Neural crest cell (in vitro differentiated cells): Measurements from ENCODE around the gene ZRANB2. TPM values are rescaled to one million over a fixed set of nuclear protein-coding genes. Genes with fewer than 3 reads are reported as not detected.

ENCODE experiments used
- DNase-seq: peaks from one replicate; pipeline ENCODE4 v3.0.0; 2021; ENCODE audit warnings: low read depth, mixed read lengths, low spot score
- H3K27ac Mint-ChIP-seq: one replicate; pipeline ENCODE4 v1.8.0; 2021; ENCODE audit warnings: mild to moderate bottlenecking, mixed read lengths; ENCODE audit not compliant: unreplicated experiment
- H3K27me3 Mint-ChIP-seq: 2 replicates; pipeline ENCODE4 v1.8.0; 2021; ENCODE audit warnings: low read depth, mild to moderate bottlenecking, mixed read lengths
- H3K36me3 Mint-ChIP-seq: 2 replicates; pipeline ENCODE4 v1.8.0; 2021; ENCODE audit warnings: low read depth, mild to moderate bottlenecking, mixed read lengths
- H3K4me1 Mint-ChIP-seq: 2 replicates; pipeline ENCODE4 v1.8.0; 2021; ENCODE audit warnings: mixed read lengths
- H3K4me3 Mint-ChIP-seq: one replicate; pipeline ENCODE4 v1.8.0; 2021; ENCODE audit warnings: mild to moderate bottlenecking, mixed read lengths
- H3K9me3 Mint-ChIP-seq: 2 replicates; pipeline ENCODE4 v1.8.0; 2021; ENCODE audit warnings: mixed read lengths
- total RNA-seq: library from RNA; stranded (reverse); gene quantifications from 2 replicates; pipeline ENCODE4 v1.2.1, GENCODE V29; 2021
- TF ChIP-seq, protein P1 (sequence below): fragments of 200-600 bp; sonication (generic); conservative IDR thresholded peaks from 2 replicates; pipeline ENCODE4 v1.5.0; 2021; ENCODE audit warnings: antibody characterized with exemption, mild to moderate bottlenecking

The ZRANB2 gene
- total RNA-seq, 1 donor from 2014 or later, result 113 TPM

DNA sequence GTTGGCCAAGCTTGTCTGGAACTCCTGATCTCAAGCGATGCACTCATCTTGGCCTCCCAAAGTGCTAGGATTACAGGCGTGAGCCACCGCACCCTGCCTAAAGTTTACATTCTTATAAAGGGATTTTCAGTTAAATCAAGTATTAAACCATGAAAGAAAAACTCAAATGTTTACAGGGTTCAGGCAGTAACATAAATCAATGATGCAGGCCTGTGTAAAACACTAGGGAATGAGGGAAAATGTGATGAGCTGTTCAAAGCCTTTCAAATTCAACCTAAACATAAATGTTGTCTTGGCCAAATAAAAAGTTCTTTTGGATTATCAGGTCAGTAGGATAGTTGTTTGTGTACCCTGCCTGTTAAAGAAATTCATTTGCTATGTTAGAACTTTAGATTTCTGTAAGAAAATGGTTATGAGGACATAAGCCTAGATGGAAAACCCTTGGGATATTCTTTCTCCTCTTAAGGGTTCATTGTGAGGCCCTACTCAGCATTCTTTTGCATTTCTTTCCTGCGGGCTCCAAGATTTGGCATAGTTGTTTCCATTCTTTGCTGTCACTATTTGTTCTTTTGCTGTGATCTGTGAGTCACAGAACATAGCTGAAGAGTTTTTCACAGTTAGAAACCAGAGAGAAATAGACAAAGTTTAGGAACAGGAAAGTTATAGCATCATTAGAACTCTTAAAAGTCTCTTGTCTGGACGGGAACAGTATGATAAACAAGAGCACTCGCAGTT lies 8.9 kb upstream of the ZRANB2 start:
- Mint-ChIP-seq H3K9me3 (no peaks in the 10 kb centered on the region), H3K4me1 (no peaks in the 10 kb centered on the region), H3K4me3 (no peak overlapping the region), H3K36me3 (no peaks in the 10 kb centered on the region), H3K27me3 (peaks cover 39% of the 10 kb centered on the region), H3K27ac (no peak overlapping the region)
- TF ChIP-seq, protein P1, sequence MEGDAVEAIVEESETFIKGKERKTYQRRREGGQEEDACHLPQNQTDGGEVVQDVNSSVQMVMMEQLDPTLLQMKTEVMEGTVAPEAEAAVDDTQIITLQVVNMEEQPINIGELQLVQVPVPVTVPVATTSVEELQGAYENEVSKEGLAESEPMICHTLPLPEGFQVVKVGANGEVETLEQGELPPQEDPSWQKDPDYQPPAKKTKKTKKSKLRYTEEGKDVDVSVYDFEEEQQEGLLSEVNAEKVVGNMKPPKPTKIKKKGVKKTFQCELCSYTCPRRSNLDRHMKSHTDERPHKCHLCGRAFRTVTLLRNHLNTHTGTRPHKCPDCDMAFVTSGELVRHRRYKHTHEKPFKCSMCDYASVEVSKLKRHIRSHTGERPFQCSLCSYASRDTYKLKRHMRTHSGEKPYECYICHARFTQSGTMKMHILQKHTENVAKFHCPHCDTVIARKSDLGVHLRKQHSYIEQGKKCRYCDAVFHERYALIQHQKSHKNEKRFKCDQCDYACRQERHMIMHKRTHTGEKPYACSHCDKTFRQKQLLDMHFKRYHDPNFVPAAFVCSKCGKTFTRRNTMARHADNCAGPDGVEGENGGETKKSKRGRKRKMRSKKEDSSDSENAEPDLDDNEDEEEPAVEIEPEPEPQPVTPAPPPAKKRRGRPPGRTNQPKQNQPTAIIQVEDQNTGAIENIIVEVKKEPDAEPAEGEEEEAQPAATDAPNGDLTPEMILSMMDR, result no peak
- DNase-seq, result no peak

GRCh38 chr1:71088645-71089287 lies 7.9 kb upstream of the ZRANB2 start:
- no peak overlapping the region for H3K4me3 Mint-ChIP-seq
- H3K36me3 Mint-ChIP-seq, result no peaks in the 10 kb centered on the region
- H3K27ac Mint-ChIP-seq, result no peak overlapping the region
- TF ChIP-seq, protein P1, result no peak
- H3K27me3 Mint-ChIP-seq, result peaks cover 46% of the 10 kb centered on the region
- H3K4me1 Mint-ChIP-seq, result no peaks in the 10 kb centered on the region
- no peaks in the 10 kb centered on the region for H3K9me3 Mint-ChIP-seq
- no peak for DNase-seq

GRCh38 chr1:71087713-71088112 lies 6.9 kb upstream of the ZRANB2 start:
- H3K36me3 Mint-ChIP-seq, result no peaks in the 10 kb centered on the region
- H3K9me3 Mint-ChIP-seq, result no peaks in the 10 kb centered on the region
- no peak overlapping the region for H3K27ac Mint-ChIP-seq
- peaks cover 56% of the 10 kb centered on the region for H3K27me3 Mint-ChIP-seq
- H3K4me3 Mint-ChIP-seq, result no peak overlapping the region
- TF ChIP-seq, protein P1, result no peak
- H3K4me1 Mint-ChIP-seq, result no peaks in the 10 kb centered on the region
- no peak for DNase-seq

- H3K4me3 Mint-ChIP-seq, result no peak overlapping the region
- H3K4me1 Mint-ChIP-seq, result peaks cover under 1% of the 10 kb centered on the region
- TF ChIP-seq, protein P1, result no peak
- no peak overlapping the region for H3K27ac Mint-ChIP-seq
- H3K36me3 Mint-ChIP-seq, result no peaks in the 10 kb centered on the region
- DNase-seq, result no peak
- H3K9me3 Mint-ChIP-seq, result peaks cover 1% of the 10 kb centered on the region
- peaks cover 59% of the 10 kb centered on the region for H3K27me3 Mint-ChIP-seq
Observed at GRCh38 chr1:71087060-71087459, 6.2 kb upstream of the ZRANB2 start.

DNA sequence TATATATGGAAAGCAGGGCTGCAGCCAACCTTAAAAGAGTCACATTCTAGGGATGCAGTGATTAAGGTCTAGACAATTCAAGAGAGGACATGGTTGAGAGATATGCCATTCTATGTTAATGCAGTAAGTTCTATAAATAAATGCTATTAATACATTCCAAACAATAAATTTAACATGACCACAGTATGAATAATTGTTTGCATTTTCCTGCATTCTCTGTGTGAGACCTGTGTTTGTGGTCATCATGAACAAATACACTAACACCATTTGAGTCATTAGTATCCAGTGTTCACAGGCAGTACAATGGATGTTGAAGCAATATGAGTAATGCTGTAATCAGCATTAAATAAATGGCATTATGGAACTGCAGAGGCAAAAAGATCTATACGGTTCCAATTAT lies 5.5 kb upstream of the ZRANB2 start:
- DNase-seq, result no peak

More for the DNA sequence above, 5.5 kb upstream of the ZRANB2 start:
- H3K4me3 Mint-ChIP-seq, result no peak overlapping the region
- peaks cover 7% of the 10 kb centered on the region for H3K9me3 Mint-ChIP-seq
- H3K27ac Mint-ChIP-seq, result no peak overlapping the region
- no peaks in the 10 kb centered on the region for H3K36me3 Mint-ChIP-seq
- peaks cover 61% of the 10 kb centered on the region for H3K27me3 Mint-ChIP-seq
- TF ChIP-seq, protein P1, result no peak
- peaks cover 7% of the 10 kb centered on the region for H3K4me1 Mint-ChIP-seq
